Measurements from ENCODE around the gene SELENOI.

DNA sequence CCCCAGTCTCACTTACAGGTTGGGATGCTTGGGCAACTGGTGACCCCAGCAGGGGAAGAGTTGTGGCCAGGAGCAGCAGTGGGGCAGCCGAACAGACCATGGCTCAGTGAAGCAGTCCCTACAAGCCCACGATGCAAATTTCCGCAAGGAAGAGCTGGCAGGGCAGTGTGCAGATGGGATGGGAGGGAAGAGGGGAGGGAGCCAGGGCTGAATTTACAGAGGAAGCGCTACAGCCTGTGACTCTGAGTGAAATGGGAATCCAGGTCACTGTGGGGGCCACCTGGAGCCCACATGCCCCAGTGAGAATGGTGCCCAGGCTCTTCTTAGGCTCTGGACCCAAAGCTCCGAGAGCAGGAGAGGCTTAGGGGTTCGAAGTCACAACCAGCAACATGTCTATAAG lies 27.0 kb upstream of the SELENOI start:
- TF ChIP-seq HDGF (IDR thresholded peaks at IDR 0.05; ENCODE audit: borderline replicate concordance) (no peak), PKNOX1 (IDR thresholded peaks at IDR 0.05) (no peak), CTBP1 (IDR thresholded peaks at IDR 0.05; ENCODE audit: borderline replicate concordance) (no peak), L3MBTL2 (conservative IDR thresholded peaks at IDR 0.05) (no peak), SP1 (IDR thresholded peaks at IDR 0.05) (no peak), FOXK2 (IDR thresholded peaks at IDR 0.05) (no peak), SUZ12 (IDR thresholded peaks at IDR 0.05) (no peak)

Data from HEK293T (cell line).